NCI-H1694 treated with DMSO at 0.1 percent for 48 hours (cell line): ENCODE measurements around the gene SIRT4.
"Not testable (repeated sequence)": the region's sequence is repeated elsewhere in the genome, so short reads cannot be mapped to it uniquely, and the experiment has no call there.

Experiments used
- DNase-seq: peaks from one replicate; lab custom pipeline; 2025; lab: John Stamatoyannopoulos, UW

SIRT4 gene

DNA sequence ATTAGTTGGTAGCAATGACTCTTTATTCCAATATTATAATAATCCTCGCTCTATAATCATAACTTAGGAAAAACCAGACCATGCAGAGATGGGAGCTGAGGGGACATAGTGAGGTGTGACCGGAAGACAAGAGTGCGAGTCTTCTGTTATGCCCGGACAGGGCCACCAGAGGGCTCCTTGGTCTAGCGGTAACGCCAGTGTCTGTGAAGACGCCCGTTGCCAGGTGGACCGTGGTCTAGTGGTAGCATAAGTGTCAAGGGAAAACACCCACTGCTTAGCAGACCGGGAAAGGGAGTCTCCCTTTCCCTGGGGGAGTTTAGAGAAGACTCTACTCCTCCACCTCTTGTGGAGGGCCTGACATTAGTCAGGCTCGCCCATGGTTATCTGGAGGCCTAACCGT, 33.3 kb downstream of the SIRT4 start:
- DNase-seq = not testable (repeated sequence)

DNA sequence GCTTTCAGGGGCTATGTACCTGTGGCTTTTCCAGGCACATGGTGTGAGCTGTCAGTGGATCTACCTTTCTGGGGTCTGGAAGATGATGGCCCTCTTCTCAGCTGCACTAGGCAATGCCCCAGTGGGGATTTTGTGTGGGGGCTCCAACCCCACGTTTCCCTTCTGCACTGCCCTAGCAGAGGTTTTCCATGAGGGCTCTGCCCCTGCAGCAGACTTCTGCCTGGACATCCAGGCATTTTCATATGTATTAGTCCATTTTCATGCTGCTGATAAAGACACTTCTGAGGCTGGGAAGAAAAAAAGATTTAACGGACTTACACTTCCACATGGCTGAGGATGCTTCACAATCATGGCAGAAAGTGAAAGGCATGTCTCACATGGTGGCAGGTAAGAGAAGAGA, 34.3 kb downstream of the SIRT4 start:
- DNase-seq = not testable (repeated sequence)

DNA sequence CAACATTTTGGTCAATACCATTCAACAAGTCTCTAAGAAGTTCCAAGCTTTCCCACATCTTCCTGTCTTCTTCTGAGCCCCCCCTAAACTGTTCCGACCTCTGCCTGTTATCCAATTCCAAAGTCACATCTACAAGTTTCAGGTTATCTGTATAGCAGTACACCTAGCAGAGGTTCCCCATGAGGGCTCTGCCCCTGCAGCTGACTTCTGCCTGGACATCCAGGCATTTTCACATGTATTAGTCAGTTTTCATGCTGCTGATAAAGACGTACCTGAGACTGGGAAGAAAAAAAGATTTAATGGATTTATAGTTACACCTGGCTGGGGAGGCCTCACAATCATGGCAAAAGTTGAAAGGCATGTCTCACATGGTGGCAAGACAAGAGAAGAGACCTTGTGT, 35.6 kb downstream of the SIRT4 start:
- DNase-seq = no peak

DNA sequence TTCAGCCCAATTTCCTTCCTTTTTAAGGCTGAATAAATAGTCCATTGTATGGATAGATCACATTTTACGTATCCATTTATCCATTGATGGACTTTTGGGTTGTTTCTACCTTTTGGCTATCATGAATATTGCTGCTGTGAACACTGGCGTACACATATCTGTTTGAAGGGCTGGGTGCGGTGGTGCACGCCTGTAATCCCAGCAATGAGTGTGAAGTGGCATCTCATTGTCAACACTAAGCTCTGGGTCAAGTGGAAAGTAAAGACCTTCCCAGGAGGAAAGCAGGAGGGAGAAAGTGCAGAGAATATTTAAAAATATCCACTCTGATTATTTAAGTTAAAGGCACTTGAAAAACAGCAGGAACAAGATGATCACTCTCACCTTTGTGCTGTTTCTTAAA, 37.1 kb downstream of the SIRT4 start:
- DNase-seq = no peak

DNA sequence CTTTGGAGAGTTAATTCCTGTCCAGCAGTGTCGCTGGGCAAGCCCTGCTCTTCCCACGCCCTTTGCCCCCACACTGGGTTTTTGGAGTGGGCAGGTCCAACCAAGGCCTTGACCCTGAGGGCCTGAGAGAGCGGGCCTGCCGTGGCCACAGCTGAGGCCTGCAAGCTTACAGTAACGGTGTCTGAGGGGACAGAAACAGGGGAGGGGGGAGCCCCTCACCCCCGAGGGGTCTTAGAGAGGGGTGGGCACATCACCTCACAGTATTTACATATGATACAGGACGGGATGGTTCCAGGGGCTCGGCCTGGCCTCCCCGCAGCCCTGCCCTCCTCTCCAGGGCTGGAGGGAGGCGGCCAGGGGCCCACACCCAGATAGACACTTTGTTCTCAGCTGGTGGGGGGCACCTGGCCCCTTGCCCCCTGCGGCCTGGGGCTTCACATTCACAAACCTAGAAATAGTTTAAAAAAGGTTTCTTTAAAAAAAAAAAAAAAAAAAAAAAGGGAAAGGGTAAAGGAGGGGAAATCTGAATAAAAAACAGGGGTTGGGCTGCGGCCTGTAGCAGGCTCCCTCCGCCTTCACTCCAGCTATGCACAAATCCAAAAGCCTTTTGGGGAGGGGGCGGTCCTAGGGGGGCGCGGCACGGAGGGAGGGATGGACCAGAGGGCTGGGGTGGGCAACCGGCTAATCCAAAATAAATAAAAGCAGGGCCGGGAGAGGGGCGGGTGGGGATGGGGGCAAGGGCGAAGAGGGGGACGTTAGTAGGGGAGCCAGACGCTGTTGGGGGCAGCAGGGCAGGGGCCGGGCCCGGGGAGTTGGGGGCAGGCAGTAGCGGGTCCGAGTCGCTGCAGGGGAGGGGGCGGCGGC, 40.3 kb downstream of the SIRT4 start:
- no peak for DNase-seq

DNA sequence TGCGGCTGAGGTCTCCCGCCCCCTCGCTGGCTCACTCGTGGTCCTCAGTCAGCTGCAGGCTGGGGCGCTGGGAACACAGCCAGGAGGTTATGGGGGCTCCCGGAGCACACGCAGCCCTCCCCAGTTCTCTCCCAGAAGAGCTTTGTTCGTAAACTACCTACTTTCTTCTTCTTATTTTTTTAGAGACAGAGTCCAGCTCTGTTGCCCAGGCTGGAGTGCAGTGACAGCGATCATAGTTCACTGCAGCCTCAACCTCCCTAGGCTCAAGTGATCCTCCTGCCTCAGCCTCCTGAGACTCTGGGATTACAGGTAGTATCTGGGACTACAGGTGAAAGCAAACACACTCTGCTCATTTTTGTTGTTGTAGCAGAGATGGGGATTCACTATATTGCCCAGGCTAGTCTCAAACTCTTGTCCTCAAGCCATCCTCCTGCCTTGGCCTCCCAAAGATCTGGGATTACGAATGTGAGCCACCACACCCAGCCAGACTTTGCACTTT, 41.0 kb downstream of the SIRT4 start:
- no peak for DNase-seq

DNA sequence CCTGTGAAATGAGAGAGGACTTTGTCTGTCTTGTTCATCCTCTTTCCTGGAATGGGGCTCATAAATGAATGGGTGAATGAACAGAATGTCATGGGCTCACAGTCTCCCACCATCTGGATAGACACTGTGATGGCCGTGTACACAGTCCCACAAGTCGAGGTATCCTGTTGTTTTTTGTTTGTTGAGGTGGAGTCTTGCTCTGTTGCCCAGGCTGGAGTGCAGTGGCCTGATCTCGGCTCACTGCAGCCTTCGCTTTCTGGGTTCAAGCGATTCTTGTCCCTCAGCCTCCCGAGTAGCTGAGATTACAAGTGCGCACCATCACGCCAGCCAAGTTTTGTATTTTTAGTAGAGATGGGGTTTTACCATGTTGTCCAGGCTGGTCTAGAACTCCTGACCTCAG, 41.6 kb downstream of the SIRT4 start:
- DNase-seq = no peak

DNA sequence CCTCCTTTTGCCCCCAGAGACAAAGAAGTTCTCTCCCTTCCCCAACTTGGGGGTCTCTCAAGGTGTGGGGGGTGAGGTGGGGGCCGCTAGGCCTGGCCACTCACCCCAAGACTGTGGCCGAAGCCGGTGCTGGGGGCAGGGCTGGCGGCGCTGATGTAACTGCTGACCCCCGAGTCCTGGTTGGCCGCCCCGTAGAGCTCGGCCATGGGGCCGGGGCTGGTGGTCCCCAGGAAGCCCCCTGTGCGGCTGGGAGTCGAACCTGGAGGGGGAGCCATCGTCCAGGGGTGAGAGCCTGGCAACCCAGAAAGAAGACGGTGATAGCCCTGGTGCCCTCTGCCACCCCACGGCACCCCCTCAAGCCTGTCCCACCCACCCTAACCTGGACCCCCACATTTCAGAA, 43.9 kb downstream of the SIRT4 start:
- DNase-seq = no peak

DNA sequence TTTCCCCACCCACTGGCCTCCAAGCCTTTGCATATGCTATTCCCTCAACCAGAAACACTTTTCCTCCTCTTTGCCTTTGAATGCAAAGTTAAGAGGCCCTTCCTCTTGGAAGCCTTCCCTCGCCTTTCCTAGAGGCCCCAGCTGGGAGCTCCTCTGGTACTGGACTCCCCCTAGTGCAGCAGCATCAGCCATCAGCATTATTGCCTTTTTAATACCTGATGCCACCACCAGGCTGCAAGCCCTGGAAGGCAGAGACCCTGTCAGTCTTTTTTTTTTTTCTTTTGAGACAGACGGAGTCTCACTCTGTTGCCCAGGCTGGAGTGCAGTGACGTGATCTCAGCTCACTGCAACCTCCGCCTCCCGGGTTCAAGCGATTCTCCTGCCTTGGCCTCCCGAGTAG, 44.6 kb downstream of the SIRT4 start:
- no peak for DNase-seq

DNA sequence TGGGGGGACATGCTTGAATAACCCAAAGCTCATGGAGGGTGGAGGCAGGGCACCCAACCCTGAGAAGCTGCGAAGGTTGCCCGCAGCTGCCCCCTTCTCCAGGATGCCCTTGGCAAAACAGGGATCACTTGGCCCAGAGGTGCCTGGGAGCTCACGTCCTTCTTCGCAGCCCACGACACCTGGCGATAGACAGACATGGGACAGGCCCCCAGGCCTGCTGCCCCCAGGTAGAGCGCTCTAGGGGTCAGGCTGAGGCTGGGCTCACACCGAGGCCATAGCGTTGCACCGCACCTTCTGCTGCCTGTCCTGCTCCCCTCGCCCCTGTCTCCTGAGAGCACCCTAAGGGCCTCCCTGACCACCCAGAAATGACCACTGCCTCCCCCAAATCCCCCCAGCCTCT, 45.6 kb downstream of the SIRT4 start:
- no peak for DNase-seq

DNA sequence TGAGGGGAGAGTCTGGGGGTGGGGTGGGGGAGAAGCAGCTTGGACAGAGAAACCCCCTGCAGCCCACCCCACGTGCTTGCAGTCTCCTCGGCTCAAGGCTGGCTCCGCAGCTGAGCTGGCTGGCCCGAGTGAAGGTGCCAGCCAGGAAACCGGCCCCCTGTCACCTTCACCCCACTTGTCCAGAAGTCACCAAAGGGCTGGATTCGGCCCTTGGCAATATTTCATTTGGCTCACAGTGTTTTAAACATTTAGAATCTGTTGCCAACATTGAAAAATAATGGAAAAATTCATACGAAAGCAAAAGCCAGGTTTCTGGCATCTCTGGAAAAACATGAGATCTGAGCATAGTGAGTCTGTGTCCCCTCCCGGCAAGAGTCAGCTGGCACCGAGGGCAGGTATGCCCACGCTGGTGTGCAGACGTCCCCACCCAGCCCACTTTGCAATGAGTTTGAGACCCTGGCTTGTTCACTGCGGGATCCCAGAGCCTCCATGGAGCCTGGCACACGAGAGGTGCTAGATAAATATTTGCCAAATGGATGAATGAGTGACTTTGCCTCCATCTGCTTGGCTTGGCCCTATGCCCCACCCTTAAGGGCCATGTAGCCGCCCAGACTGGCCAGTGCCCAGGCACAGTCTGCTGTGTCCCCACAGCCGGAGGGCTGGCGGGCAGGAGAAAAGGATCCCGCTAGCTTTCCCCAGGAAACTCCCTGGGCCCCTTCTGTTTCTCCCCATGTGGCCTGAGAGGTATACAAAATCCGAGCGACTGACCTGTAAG, 48.6 kb downstream of the SIRT4 start:
- no peak for DNase-seq

DNA sequence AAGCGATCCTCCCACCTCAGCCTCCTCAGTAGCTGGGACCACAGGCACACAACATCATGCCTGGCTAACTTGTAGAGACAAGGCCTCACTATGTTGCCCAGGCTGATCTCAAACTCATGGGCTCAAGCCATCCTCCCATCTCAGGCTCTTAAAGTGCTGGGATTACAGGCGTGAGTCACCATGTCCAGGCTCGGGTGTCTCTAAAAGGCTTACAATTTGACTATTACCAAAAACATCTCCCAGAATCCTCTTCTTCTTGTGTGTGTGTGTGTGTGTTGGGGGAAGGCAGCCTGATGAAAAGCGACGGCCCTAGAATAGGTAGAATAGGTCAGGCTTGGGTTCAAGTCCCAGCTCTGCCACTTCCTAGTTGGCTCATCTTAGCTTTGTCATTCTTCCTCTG, 50.0 kb downstream of the SIRT4 start:
- DNase-seq = no peak

DNA sequence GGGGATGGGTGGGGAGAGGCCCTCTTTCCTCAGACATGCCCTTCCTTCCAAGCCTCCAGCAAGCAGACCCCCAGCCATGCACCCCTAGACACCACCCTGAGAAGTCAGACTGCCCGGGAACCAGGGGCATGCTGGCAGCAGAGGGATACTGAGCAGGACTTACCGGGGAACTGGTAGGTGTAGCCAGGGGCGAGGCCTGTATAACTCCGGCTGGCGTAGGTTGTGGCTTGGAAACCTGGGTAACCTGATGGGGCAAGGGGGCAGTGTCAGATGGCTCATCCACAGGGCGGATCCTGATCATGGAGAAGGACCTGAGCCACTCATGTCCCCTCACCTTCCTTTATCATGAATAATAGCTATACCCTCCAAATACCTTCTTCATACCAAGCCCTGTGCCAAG, 51.0 kb downstream of the SIRT4 start:
- DNase-seq = no peak

DNA sequence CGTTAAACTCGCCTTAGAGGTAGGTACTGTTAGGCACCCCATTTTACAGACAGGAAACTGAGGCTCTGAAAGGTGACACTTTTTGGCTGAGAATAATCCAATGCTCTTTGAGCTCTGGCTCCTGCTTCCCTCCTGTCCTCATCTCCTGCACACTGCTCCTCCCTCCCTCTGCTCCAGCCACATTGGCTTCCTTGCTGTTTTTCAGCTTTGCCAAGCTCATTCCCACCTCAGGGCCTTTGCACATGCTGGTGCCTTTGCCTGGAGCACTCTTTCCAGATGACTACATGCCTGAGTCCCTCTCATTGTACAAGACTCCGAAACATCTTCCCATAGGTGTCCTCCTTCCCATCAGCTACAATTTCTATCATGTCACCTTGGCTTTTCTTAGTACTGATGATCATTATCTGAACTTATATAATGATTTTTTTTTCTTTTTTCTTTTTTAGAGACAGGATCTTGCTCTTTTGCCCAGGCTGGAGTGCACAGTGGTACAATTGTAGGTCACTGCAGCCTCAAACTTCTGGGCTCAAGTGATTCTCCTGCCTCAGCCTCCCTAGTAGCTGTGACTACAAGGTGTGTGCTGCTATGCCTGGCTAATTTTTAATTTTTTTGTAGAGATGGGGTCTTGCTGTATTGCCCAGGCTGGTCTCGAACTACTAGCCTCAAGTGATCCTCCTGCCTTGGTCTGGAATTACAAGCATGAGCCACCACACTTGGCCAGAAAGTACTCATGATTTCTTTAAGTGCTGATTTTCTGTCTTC, 51.6 kb downstream of the SIRT4 start:
- no peak for DNase-seq

DNA sequence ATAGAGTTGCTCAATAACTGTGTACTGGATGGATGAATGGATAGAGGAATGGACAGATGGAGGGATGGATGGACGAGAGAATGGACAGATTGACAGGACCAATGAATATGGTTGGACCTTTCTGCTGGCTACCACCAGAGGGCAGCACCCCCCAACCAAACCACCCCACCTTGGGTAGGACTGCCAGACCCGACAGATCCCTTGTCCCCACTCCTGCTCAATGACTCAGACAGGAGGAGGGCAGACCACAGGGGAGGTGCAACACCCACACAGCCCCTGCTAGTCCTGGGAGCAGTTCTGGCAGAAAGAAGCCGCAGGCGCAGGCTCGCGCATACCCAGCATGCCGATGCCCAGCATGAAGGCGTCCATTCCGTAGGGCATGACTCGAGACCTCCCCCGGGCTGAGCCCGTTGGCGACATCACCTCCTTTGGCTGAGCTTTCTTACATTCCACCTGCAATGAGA, 54.5 kb downstream of the SIRT4 start:
- DNase-seq = peak; percentile 7

DNA sequence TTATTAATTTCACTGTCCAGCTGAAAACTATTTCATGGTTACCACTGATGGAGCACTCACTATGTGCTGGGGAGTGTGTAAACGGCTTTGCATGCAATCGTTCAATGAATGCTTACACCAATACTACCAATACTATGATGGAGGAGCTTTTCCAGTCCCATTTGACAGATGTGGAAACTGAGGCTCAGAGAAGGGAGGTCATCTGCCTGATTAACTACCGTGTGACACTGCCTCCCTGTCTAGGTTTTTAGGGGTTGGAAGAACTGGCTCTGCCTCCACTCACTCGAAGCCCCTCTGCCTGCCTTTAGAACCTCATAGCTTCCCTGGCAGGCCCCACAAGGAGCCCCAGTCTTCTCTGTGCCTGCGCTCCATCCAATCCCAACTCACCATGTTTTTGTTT, 55.0 kb downstream of the SIRT4 start:
- DNase-seq = no peak

DNA sequence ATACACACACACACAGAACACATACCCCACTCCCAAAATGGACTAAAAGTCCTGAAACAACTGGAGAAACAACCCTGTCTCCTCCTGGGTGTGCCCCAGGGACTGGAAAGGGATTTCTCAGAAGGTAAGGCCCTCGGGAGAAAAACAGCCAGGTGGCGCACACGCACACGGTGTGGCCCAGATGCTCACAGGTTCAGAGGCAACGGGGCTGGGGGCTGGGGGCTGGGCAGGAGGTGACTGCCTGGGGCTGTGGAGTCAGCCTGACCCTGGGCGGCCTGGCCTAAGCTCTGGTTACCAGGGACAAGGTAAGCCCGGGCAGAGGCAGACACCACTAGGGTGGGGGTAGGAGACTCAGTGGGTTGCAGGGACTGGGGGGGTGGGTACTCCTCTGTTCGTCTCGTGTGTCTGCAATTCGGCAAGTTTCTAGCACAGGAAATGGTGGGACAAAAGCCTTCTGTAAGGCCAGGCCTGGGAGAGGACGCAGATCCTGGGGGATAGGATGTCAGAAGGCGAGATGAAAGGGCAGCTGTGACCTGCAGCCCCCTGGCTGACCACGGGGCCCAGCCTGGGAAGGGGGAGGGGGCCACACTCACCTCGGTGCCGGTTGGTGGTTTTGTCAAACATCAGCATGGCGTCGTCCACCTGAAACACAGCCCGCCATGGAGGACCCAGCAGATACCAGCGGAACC, 56.4 kb downstream of the SIRT4 start:
- no peak for DNase-seq

DNA sequence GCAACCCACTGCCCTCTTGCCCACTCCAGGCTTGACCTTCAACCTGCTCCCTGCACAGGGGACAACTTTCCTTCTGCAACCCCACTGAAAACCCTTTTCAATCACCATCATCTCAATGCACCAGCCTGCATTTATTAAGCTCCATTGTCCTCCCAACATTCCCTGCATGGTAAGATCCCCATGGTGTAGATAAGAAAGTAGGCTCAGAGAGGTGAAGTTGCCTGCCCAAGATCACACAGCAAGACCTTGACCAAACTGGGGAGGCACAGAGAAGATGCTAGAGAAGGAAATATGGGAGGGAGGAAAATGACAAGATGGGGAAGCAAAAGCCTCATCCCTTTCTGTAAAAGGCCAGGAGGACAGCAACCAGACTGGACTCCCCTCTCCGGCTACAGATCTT, 57.0 kb downstream of the SIRT4 start:
- DNase-seq = no peak

DNA sequence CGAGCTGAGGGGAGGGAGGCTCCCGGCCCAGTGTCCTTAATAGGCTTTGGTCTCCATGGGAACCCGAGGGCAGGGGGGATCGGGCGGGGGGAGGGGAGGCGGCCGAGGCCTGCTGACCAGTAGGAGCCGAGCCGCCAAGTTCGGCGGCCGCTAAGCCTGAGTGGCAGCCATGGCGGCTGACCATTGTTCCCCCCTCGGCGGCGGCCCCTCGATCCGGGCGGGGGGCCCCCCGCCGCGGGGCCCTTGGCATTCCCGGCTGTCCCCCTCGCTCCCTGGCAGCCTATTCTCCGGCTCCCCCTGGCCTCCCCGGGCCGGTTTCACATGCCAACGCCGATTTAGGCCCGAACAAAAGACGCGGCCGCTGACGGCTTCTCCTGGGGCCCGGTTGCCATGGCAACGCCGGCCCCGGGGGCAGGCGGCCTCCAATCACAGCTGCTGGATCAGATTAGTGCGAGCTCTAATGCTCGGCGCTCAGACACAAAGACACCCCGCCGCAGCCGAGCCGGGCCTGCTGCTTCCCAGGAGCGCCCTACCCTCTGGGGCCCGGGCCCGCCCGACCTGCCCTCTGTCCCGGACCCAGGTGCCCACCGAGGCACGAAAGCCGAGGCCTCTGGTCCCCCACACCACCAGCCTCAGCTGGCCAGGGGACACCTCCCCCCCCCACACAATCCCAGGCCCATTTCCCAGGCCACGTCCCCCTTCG, 59.5 kb downstream of the SIRT4 start:
- DNase-seq = peak; percentile 19
